T-helper 22 cell (primary cell): ENCODE results near the gene SCAMP5.

ENCODE experiments used
- DNase-seq: peaks from one replicate; pipeline ENCODE4 v3.0.0-alpha.2; 2020; ENCODE audit warnings: low read depth

Gene SCAMP5

GRCh38 chr15:74977599-74977998 is 17.8 kb upstream of the SCAMP5 start:
- DNase-seq: no peak

GRCh38 chr15:74978077-74978476 is 17.3 kb upstream of the SCAMP5 start:
- no peak for DNase-seq

GRCh38 chr15:74978503-74978902 is 16.9 kb upstream of the SCAMP5 start:
- no peak for DNase-seq

GRCh38 chr15:74982183-74982582 is 13.2 kb upstream of the SCAMP5 start:
- no peak for DNase-seq

GRCh38 chr15:74983725-74984231 is 11.6 kb upstream of the SCAMP5 start:
- DNase-seq: no peak

GRCh38 chr15:74988007-74988800 is 7.2 kb upstream of the SCAMP5 start:
- DNase-seq: no peak

GRCh38 chr15:74989527-74989926 is 5.8 kb upstream of the SCAMP5 start:
- no peak for DNase-seq

GRCh38 chr15:74992619-74993018 is 2.7 kb upstream of the SCAMP5 start:
- DNase-seq: no peak

- no peak for DNase-seq
Measured at GRCh38 chr15:74994236-74994635, 1.1 kb upstream of the SCAMP5 start.

GRCh38 chr15:74994685-74995084 is 678 bp upstream of the SCAMP5 start:
- DNase-seq: no peak

GRCh38 chr15:74995779-74996765 is 709 bp downstream of the SCAMP5 start:
- DNase-seq: no peak

- no peak for DNase-seq
Measured at GRCh38 chr15:74997141-74997540, 1.8 kb downstream of the SCAMP5 start.

GRCh38 chr15:74997543-74997942 is 2.2 kb downstream of the SCAMP5 start:
- no peak for DNase-seq

GRCh38 chr15:75001310-75001709 is 5.9 kb downstream of the SCAMP5 start:
- no peak for DNase-seq

- no peak for DNase-seq
Measured at GRCh38 chr15:75002398-75002797, 7.0 kb downstream of the SCAMP5 start.

GRCh38 chr15:75007216-75007615 is 11.9 kb downstream of the SCAMP5 start:
- DNase-seq: no peak

- DNase-seq: no peak
Measured at GRCh38 chr15:75008221-75008625, 12.9 kb downstream of the SCAMP5 start.

- DNase-seq: no peak
Measured at GRCh38 chr15:75008629-75009326, 13.4 kb downstream of the SCAMP5 start.

GRCh38 chr15:75016431-75016830 is 21.1 kb downstream of the SCAMP5 start:
- DNase-seq: no peak

- DNase-seq: no peak
Measured at GRCh38 chr15:75019916-75020315, 24.6 kb downstream of the SCAMP5 start.

GRCh38 chr15:75021341-75021740 is 26.0 kb downstream of the SCAMP5 start:
- DNase-seq: no peak

GRCh38 chr15:75022783-75023180 is 27.4 kb downstream of the SCAMP5 start:
- no peak for DNase-seq
